GM23338 (cell line): ENCODE results near the gene SRGAP3. TPM values are rescaled to one million over a fixed set of nuclear protein-coding genes. Genes with fewer than 3 reads are reported as not detected.

Experiments
- ATAC-seq: fragments of 200-7000 bp; cut with Tn5 transposase; 3 replicates; pipeline ENCODE4 v1.9.1; 2020
- DNase-seq: peaks from one replicate; pipeline ENCODE4 v3.0.0-alpha.2; 2015; ENCODE audit warnings: low spot score
- H2AFZ ChIP-seq: fragments of 200-600 bp; sonication (generic); 2 replicates; pipeline ENCODE4 v1.8.0; 2016; ENCODE audit warnings: antibody characterized with exemption, mild to moderate bottlenecking, moderate library complexity
- H3F3A ChIP-seq: fragments of 200-600 bp; sonication (generic); replicated peaks from 2 replicates; pipeline ENCODE4 v1.8.0; 2017; ENCODE audit warnings: antibody characterized with exemption, mixed run types, low read depth
- H3K27ac ChIP-seq: fragments of 200-600 bp; sonication (generic); 2 replicates; pipeline ENCODE4 v1.6.1; 2016; ENCODE audit warnings: low read depth
- H3K27me3 ChIP-seq: fragments of 200-600 bp; sonication (generic); 2 replicates; pipeline ENCODE4 v1.8.0; 2016; ENCODE audit warnings: mild to moderate bottlenecking, mixed run types, moderate library complexity; ENCODE audit not compliant: insufficient read depth
- H3K36me3 ChIP-seq: fragments of 200-600 bp; sonication (generic); 2 replicates; pipeline ENCODE4 v1.8.0; 2016; ENCODE audit warnings: mild to moderate bottlenecking; ENCODE audit not compliant: insufficient read depth
- H3K4me1 ChIP-seq: fragments of 200-600 bp; sonication (generic); 2 replicates; pipeline ENCODE4 v1.8.0; 2016; ENCODE audit warnings: mild to moderate bottlenecking, moderate library complexity; ENCODE audit not compliant: insufficient read depth
- H3K4me2 ChIP-seq: fragments of 200-600 bp; sonication (generic); 2 replicates; pipeline ENCODE4 v1.7.1; 2017; ENCODE audit warnings: mixed run types
- H3K4me3 ChIP-seq: fragments of 200-600 bp; sonication (generic); 2 replicates; pipeline ENCODE4 v1.6.1; 2016; ENCODE audit warnings: mixed run types
- H3K79me2 ChIP-seq: fragments of 200-600 bp; sonication (generic); replicated peaks from 2 replicates; pipeline ENCODE4 v1.8.0; 2017; ENCODE audit warnings: mild to moderate bottlenecking; ENCODE audit not compliant: insufficient read depth
- H3K9me2 ChIP-seq: fragments of 200-600 bp; sonication (generic); 2 replicates; pipeline ENCODE4 v1.8.0; 2017; ENCODE audit not compliant: insufficient read depth
- H4K20me1 ChIP-seq: fragments of 200-600 bp; sonication (generic); replicated peaks from 2 replicates; pipeline ENCODE4 v1.8.0; 2017; ENCODE audit warnings: mild to moderate bottlenecking; ENCODE audit not compliant: insufficient read depth
- H3K27ac Mint-ChIP-seq: 2 replicates; pipeline ENCODE4 v1.8.0; 2020; ENCODE audit warnings: inconsistent platforms, mild to moderate bottlenecking, moderate library complexity, mixed read lengths
- H3K27me3 Mint-ChIP-seq: 3 replicates; pipeline ENCODE4 v1.8.0; 2022; ENCODE audit warnings: low read depth, mild to moderate bottlenecking, moderate library complexity, mixed read lengths, inconsistent platforms; ENCODE audit not compliant: insufficient read depth, poor library complexity
- H3K36me3 Mint-ChIP-seq: 3 replicates; pipeline ENCODE4 v1.8.0; 2021; ENCODE audit warnings: low read depth, mild to moderate bottlenecking, inconsistent platforms, moderate library complexity, mixed read lengths
- H3K4me1 Mint-ChIP-seq: 3 replicates; pipeline ENCODE4 v1.8.0; 2020; ENCODE audit warnings: mild to moderate bottlenecking, inconsistent platforms, mixed read lengths
- H3K4me3 Mint-ChIP-seq: 3 replicates; pipeline ENCODE4 v1.8.0; 2021; ENCODE audit warnings: moderate library complexity, mild to moderate bottlenecking, inconsistent platforms, mixed read lengths
- H3K9me3 Mint-ChIP-seq: 3 replicates; pipeline ENCODE4 v1.8.0; 2020; ENCODE audit warnings: moderate library complexity, mild to moderate bottlenecking, inconsistent platforms, mixed read lengths
- CREB1 ChIP-seq: fragments of 250-450 bp; sonication (Bioruptor Pico); IDR thresholded peaks from 2 replicates; pipeline ENCODE4 v1.5.0; 2020; ENCODE audit warnings: low read depth, mild to moderate bottlenecking, moderate library complexity
- CTCF ChIP-seq, 2 experiments: fragments of 200-600 bp in 1 of 2; sonication (generic) in 1 of 2; conservative IDR thresholded peaks; 2 replicates each; pipeline versions ENCODE4 v1.5.1 to v1.6.1; 2016 to 2017; ENCODE audit warnings: antibody characterized with exemption in 2 of 2, low read depth in 2 of 2, mild to moderate bottlenecking in 2 of 2, moderate library complexity in 1 of 2
- ETS1 ChIP-seq: IDR thresholded peaks from 2 replicates; pipeline ENCODE4 v1.6.1; 2016; ENCODE audit warnings: antibody characterized with exemption
- EZH2 ChIP-seq: fragments of 200-600 bp; sonication (generic); IDR thresholded peaks from one replicate; pipeline ENCODE4 v1.8.0; 2017; ENCODE audit warnings: antibody characterized with exemption, mild to moderate bottlenecking, low read depth; ENCODE audit not compliant: unreplicated experiment
- EZH2phosphoT487 ChIP-seq: fragments of 200-600 bp; sonication (generic); IDR thresholded peaks from one replicate; pipeline ENCODE4 v1.8.1; 2018; ENCODE audit warnings: antibody characterized with exemption; ENCODE audit not compliant: unreplicated experiment
- JUNB ChIP-seq: IDR thresholded peaks from one replicate; pipeline ENCODE4 v1.6.1; 2016; ENCODE audit warnings: antibody characterized with exemption; ENCODE audit not compliant: unreplicated experiment
- NANOG ChIP-seq: IDR thresholded peaks from 2 replicates; pipeline ENCODE4 v1.6.1; 2016; ENCODE audit warnings: antibody characterized with exemption, borderline replicate concordance
- POLR2AphosphoS5 ChIP-seq: IDR thresholded peaks from 2 replicates; pipeline ENCODE4 v1.6.1; 2016; ENCODE audit warnings: antibody characterized with exemption, low read depth
- REST ChIP-seq: IDR thresholded peaks from one replicate; pipeline ENCODE4 v1.6.1; 2018; ENCODE audit warnings: antibody characterized with exemption; ENCODE audit not compliant: unreplicated experiment
- STAT1 ChIP-seq: IDR thresholded peaks from one replicate; pipeline ENCODE4 v1.6.1; 2016; ENCODE audit warnings: antibody characterized with exemption; ENCODE audit not compliant: unreplicated experiment
- ZNF114 ChIP-seq: fragments of 250-450 bp; sonication (Bioruptor Pico); IDR thresholded peaks from 2 replicates; pipeline ENCODE4 v1.5.0; 2020; ENCODE audit warnings: mild to moderate bottlenecking, moderate library complexity
- ZNF331 ChIP-seq: fragments of 250-450 bp; sonication (Bioruptor Pico); IDR thresholded peaks from 2 replicates; pipeline ENCODE4 v1.5.0; 2020; ENCODE audit warnings: low read depth, mild to moderate bottlenecking, moderate library complexity
- ZNF462 ChIP-seq: fragments of 250-450 bp; sonication (Bioruptor Pico); IDR thresholded peaks from 2 replicates; pipeline ENCODE4 v1.5.0; 2020; ENCODE audit warnings: mild to moderate bottlenecking, moderate library complexity
- polyA plus RNA-seq: library from polyadenylated mRNA; unstranded; fragments of >200 nt; fragmentation: Nextera tagmentation; extraction: Ambion mirVana; gene quantifications from 2 replicates; pipeline ENCODE4 v1.2.1, GENCODE V29; 2016
- total RNA-seq: library from RNA; depleted of rRNA; stranded (reverse); fragments of >200 nt; shearing (Covaris generic); gene quantifications from 2 replicates; pipeline ENCODE4 v1.2.3, GENCODE V29; 2014

The SRGAP3 gene
- total and polyA plus RNA-seq, 2 experiments from 2014 or later = 6.4 to 9.4 TPM

- no peak for TF ChIP-seq ZNF462
These were observed 265.4 kb downstream of the SRGAP3 start (continued) for GRCh38 chr3:8984081-8984480.

GRCh38 chr3:8983591-8983990 is 265.9 kb downstream of the SRGAP3 start:
- Histone ChIP-seq H3K36me3 (no peaks in the 10 kb centered on the region), H3K79me2 (no peaks in the 10 kb centered on the region), H3K4me1 (no peaks in the 10 kb centered on the region), H3F3A (no peaks in the 10 kb centered on the region), H3K27me3 (no peaks in the 10 kb centered on the region), H4K20me1 (no peaks in the 10 kb centered on the region), H2AFZ (no peak overlapping the region), H3K4me2 (no peak overlapping the region), H3K9me2 (peaks cover 9% of the 10 kb centered on the region; the same call in 1 of the 2 replicates), H3K4me3 (no peak overlapping the region), H3K27ac (no peak overlapping the region)
- ATAC-seq = no peak
- Mint-ChIP-seq H3K27ac (no peak overlapping the region), H3K9me3 (peaks cover 3% of the 10 kb centered on the region; the same call in 2 of the 3 replicates), H3K4me1 (peaks cover 6% of the 10 kb centered on the region), H3K4me3 (no peak overlapping the region), H3K27me3 (peaks cover 11% of the 10 kb centered on the region), H3K36me3 (no peaks in the 10 kb centered on the region)
- no peak for DNase-seq
- no peak for TF ChIP-seq STAT1
- no peak for TF ChIP-seq ZNF331 (CRISPR knock-in tag)
- TF ChIP-seq ZNF114 = no peak
- no peak for TF ChIP-seq EZH2phosphoT487
- no peak for TF ChIP-seq POLR2AphosphoS5
- TF ChIP-seq REST = no peak
- TF ChIP-seq EZH2 = no peak
- no peak for TF ChIP-seq JUNB
- TF ChIP-seq NANOG = no peak
- TF ChIP-seq CREB1 (CRISPR knock-in tag) = no peak
- no peak for TF ChIP-seq CTCF (conservative IDR thresholded peaks at IDR 0.05; ENCODE audit: low read depth in 2 of 2)
- TF ChIP-seq ETS1 = no peak
